Peyer's patch (tissue), 4 donors: ENCODE data around the gene DNAJC3.

ENCODE experiments used
- POLR2A ChIP-seq, 2 donors: fragments of 450-650 bp; IDR thresholded peaks; one replicate each; pipeline ENCODE4 v1.5.1; 2017; ENCODE audit warnings: antibody characterized with exemption in 2 of 2, mild to moderate bottlenecking in 2 of 2, moderate library complexity in 2 of 2
- TF ChIP-seq, protein P1 (sequence below), 6 experiments: fragments of 450-650 bp in 4 of 6; fragments of 200-600 bp in 2 of 6; sonication (generic) in 1 of 6; IDR thresholded peaks; one replicate each; pipeline ENCODE4 v1.5.1; 2017 to 2019; ENCODE audit warnings: antibody characterized with exemption in 6 of 6, mild to moderate bottlenecking in 3 of 6, moderate library complexity in 1 of 6

DNA sequence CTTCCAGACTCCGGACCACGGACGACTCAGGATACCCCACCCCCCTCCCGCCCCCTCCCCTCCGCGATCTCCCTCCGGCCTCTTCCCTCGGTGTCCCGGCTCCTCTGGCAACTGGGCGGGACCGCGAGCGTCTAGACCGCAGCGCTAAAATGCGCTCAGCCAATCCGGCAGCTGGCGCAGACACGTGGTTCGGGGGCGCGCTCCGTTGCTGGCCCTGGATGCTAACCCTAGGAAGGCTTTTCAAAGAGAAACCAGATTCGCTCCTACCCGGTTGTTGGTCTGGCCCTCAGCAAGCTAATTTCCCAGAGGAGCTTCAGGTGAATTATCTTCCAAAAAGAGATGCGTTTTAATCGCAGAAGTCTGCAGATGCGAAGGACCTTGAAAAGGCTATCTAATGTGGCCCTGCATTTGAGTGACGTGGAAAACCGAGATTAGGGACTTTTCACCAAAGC lies 32.3 kb upstream of the DNAJC3 start, which contains the start of gene DZIP1:
- no peak for TF ChIP-seq POLR2A (IDR thresholded peaks at IDR 0.05)
- TF ChIP-seq, protein P1, sequence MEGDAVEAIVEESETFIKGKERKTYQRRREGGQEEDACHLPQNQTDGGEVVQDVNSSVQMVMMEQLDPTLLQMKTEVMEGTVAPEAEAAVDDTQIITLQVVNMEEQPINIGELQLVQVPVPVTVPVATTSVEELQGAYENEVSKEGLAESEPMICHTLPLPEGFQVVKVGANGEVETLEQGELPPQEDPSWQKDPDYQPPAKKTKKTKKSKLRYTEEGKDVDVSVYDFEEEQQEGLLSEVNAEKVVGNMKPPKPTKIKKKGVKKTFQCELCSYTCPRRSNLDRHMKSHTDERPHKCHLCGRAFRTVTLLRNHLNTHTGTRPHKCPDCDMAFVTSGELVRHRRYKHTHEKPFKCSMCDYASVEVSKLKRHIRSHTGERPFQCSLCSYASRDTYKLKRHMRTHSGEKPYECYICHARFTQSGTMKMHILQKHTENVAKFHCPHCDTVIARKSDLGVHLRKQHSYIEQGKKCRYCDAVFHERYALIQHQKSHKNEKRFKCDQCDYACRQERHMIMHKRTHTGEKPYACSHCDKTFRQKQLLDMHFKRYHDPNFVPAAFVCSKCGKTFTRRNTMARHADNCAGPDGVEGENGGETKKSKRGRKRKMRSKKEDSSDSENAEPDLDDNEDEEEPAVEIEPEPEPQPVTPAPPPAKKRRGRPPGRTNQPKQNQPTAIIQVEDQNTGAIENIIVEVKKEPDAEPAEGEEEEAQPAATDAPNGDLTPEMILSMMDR (IDR thresholded peaks at IDR 0.05), result no peak
